Kidney (tissue), 14 donors: ENCODE results near the gene RAB40B. TPM values are rescaled to one million over a fixed set of nuclear protein-coding genes. Genes with fewer than 3 reads are reported as not detected.
A peak's percentile ranks its signal among the peaks of the same experiment; 100 is the strongest.

ENCODE experiments used
- DNase-seq, 5 donors: peaks; one replicate each; pipeline ENCODE4 v3.0.0-alpha.2; 2013 to 2020
- FAIRE-seq: peaks from 2 replicates; lab custom pipeline; 2012; peaks lifted over from hg19 to GRCh38; lab: Jason Lieb, UNC
- H3K27ac ChIP-seq, 2 donors: one replicate each; pipeline ENCODE4 v1.7.0; 2013; ENCODE audit warnings: low read depth in 2 of 2, low read length in 2 of 2, inconsistent platforms in 1 of 2
- H3K27me3 ChIP-seq: one replicate; pipeline ENCODE4 v1.7.1; 2013; ENCODE audit warnings: low read length, inconsistent platforms; ENCODE audit not compliant: control insufficient read depth, insufficient read depth
- H3K36me3 ChIP-seq, 3 donors: one replicate each; pipeline versions ENCODE4 v1.7.0 to v1.7.1; 2013; ENCODE audit warnings: low read length in 3 of 3, control low read depth in 1 of 3, inconsistent platforms in 1 of 3; ENCODE audit not compliant: insufficient read depth in 3 of 3, control insufficient read depth in 2 of 3
- H3K4me1 ChIP-seq, 3 donors: one replicate each; pipeline versions ENCODE4 v1.7.0 to v1.7.1; 2013; ENCODE audit warnings: low read length in 3 of 3, inconsistent platforms in 1 of 3, low read depth in 1 of 3; ENCODE audit not compliant: control insufficient read depth in 2 of 3, insufficient read depth in 2 of 3
- H3K4me3 ChIP-seq, 3 donors: one replicate each; pipeline versions ENCODE4 v1.7.0 to v1.8.1; 2013; ENCODE audit warnings: low read length in 3 of 3, control low read depth in 1 of 3, inconsistent platforms in 1 of 3
- H3K9ac ChIP-seq, 3 donors: one replicate each; pipeline versions ENCODE4 v1.7.0 to v1.7.1; 2013; ENCODE audit warnings: low read length in 3 of 3, control low read depth in 1 of 3, inconsistent platforms in 1 of 3
- H3K9me3 ChIP-seq, 3 donors: one replicate each; pipeline versions ENCODE4 v1.7.0 to v1.7.1; 2013; ENCODE audit warnings: low read length in 3 of 3, control low read depth in 1 of 3, inconsistent platforms in 1 of 3; ENCODE audit not compliant: control insufficient read depth in 2 of 3, insufficient read depth in 1 of 3
- CTCF ChIP-seq: IDR thresholded peaks from 3 replicates; pipeline ENCODE4 v1.5.1; 2012; ENCODE audit warnings: mild to moderate bottlenecking, moderate library complexity, borderline replicate concordance; ENCODE audit not compliant: insufficient read depth; ENCODE audit errors: extremely low read depth
- intact Hi-C: fragments of 100-400 bp; cut with DNase I; formaldehyde crosslinking; loops from one replicate; pipeline ENCODE4 v1.11.1; 2022
- polyA plus RNA-seq: library from polyadenylated mRNA; stranded (reverse); fragments of 350-450 nt; fragmentation: Illumina TruSeq; extraction: RNeasy Lipid Tissue Mini Kit (QIAGEN cat#74804); gene quantifications from one replicate; pipeline ENCODE4 v1.2.3, GENCODE V29; 2014; ENCODE audit warnings: low read depth, low replicate concordance; ENCODE audit not compliant: insufficient read depth
- total RNA-seq: library from RNA; stranded (reverse); fragmentation: NEBNext Ultra II Directional; extraction: Animal tissue kit (Norgen Biotek cat#: 25700); gene quantifications from one replicate; pipeline ENCODE4 v1.2.1, GENCODE V29; 2021
- donor health status: control.
- donor health status: control.
- donor health status: control.
- donor health status: control.
- donor health status: control.
- donor health status: DM: yes; HTN: yes; CAD: no.
- donor health status: Normal renal cell carcinoma (clear cell type).

The RAB40B gene
- total and polyA plus RNA-seq, 2 donors from 2014 or later, result 21.7 to 36.1 TPM

GRCh38 chr17:82691714-82692113, 6.8 kb downstream of the RAB40B start:
- FAIRE-seq, result no peak

DNA sequence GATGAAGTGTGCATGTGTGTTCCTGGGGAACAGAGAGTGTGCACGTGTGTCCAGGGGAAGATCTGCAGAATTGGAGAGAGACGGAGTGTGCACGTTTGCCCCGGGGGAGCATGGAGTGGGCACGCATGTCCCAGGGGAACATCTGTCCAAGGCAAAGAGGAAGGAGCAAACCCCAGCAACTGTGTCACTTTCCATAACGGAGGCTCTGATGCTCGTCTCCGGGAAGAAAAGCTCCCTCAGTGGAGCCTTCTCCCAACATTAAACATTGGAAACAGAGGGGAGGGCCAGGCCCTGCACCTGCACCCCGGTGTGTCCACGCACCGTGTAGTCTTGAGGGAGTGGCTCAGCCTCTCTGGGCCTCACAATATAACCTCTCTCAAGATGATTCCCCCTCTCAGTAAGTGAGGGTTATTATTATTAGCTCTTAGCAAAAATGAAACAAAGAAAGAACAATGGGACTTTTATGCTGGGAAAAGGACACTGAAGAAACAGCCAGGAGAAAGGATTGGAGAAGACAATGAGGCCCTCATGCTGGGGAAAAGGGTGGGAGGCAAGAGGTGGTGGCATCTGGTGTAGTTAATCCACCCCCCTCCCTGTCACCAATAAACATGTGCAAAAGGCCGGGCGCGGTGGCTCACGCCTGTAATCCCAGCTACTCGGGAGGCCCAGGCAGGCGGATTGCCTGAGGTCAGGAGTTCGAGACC, 7.6 kb downstream of the RAB40B start:
- no peak overlapping the region for H3K9ac ChIP-seq
- no peak overlapping the region for H3K4me3 ChIP-seq
- no peak for TF ChIP-seq CTCF
- no peak for FAIRE-seq
- H3K27me3 ChIP-seq, result no peaks in the 10 kb centered on the region
- peaks cover 0 to 11% (median 10%) of the 10 kb centered on the region in 3 donors for H3K4me1 ChIP-seq
- peaks cover 0 to 5% (median 0%) of the 10 kb centered on the region in 3 donors for H3K9me3 ChIP-seq
- H3K36me3 ChIP-seq, result no peaks in the 10 kb centered on the region
- DNase-seq, result no peak
- intact Hi-C loops, result no loop called here
- no peak overlapping the region for H3K27ac ChIP-seq

More at GRCh38 chr17:82691714-82692113, 6.8 kb downstream of the RAB40B start:
- no peak for TF ChIP-seq CTCF
- Histone ChIP-seq H3K27me3 (no peaks in the 10 kb centered on the region), H3K4me1 (peaks cover 0 to 9% (median 5%) of the 10 kb centered on the region in 3 donors), H3K27ac (no peak overlapping the region), H3K4me3 (no peak overlapping the region), H3K9me3 (peaks cover 0 to 5% (median 0%) of the 10 kb centered on the region in 3 donors), H3K36me3 (no peaks in the 10 kb centered on the region), H3K9ac (no peak overlapping the region)
- DNase-seq, result peak in 1 of 5 donors; percentile 45
- intact Hi-C loops, result no loop called here

DNA sequence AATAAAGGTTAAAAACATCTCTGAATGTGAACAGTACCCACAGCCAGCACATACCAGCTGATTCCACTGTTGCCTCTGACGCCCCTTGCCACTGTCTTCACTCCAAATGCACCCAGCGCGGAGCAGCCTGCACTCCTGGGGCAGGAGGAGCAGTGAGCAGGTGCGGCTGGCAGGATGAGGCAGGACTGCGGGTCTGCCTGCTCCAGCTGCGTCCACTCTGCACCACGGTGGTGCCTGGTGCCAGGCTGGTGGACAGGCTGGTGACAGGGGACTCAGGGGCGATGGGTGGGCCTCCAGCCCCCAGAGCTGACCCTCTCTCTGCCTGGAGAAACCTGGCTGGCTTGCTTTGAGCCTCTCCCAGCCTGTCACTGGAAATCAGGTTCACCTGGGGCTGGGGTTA, 9.4 kb downstream of the RAB40B start:
- Histone ChIP-seq H3K27me3 (no peaks in the 10 kb centered on the region), H3K4me1 (peaks cover 0 to 19% (median 15%) of the 10 kb centered on the region in 3 donors), H3K9ac (peak overlapping the region in 1 of 3 donors; percentile 61), H3K9me3 (no peaks in the 10 kb centered on the region), H3K36me3 (no peaks in the 10 kb centered on the region), H3K27ac (peak overlapping the region; percentile 8 to 80), H3K4me3 (no peak overlapping the region)
- intact Hi-C loops, result no loop called here
- DNase-seq (peak in 1 of 5 donors; percentile 51), FAIRE-seq (no peak)
- TF ChIP-seq CTCF, result no peak
